ENCODE measurements around the gene IQGAP2. TPM values are rescaled to one million over a fixed set of nuclear protein-coding genes. Genes with fewer than 3 reads are reported as not detected.
"Not testable (repeated sequence)": the region's sequence is repeated elsewhere in the genome, so short reads cannot be mapped to it uniquely, and the experiment has no call there.

Gene IQGAP2
- polyA plus RNA-seq, 10 donors, result 9.9 to 28.4 (median 14.7) TPM

DNA sequence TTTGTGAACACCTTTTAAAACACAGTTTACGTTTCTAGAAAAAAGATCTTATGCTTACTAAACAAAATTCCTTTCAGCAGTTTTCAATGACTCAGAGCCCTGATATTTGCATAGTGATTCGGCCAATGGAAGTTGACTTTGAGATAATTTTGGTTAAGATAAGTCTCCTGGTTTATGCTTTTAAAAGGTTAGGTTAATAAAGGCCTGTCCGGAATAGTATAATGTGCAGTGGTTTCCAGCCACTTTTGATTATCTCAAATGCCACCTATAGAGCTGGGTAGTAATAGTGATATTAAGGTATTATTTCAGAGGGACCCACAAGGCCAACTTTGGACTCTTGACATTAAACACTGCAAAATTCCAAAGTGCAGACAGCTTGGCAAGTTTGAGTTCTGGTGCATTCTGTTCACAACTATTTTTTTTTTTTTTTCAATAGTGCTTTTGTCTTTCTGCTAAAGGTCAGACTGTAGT, 134.0 kb downstream of the IQGAP2 start:
- no peak for DNase-seq

- DNase-seq, result no peak
Measured at GRCh38 chr5:76542241-76542640, 139.2 kb downstream of the IQGAP2 start.

GRCh38 chr5:76542887-76543690, 140.0 kb downstream of the IQGAP2 start:
- peak in 1 of 3 donors; percentile 34 for DNase-seq

GRCh38 chr5:76544268-76544926, 141.3 kb downstream of the IQGAP2 start:
- peak in 2 of 3 donors; percentile 56 to 78 for DNase-seq

GRCh38 chr5:76545184-76545583, 142.1 kb downstream of the IQGAP2 start:
- DNase-seq, result no peak

DNA sequence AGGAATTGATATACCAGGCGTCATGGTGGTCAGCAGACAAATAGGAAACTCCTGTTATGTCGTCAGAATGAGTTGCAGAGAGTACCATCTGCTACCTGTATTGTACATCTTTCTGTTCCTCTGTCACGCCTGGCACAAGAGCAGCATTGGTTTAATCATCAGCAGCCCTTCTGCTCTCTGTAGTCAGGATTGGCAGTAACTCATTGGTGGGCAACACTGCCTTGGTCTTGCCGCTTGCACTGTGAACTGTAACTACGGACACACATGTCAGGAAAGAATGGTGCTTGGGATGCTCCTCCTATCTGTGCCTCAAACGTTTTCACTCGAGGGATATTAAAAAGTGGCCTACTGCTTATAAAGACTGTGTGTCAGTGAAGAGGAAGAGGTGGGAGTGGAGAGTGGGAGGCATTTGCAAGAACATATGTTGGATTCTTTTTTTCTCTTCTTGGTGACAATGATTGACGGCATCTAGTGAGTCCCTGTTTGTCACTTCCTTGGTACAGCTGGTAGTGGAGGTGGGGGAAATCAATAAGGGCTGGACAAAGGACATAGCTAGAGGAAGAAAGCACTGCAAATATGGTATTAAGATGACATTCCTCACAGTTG, 143.5 kb downstream of the IQGAP2 start:
- DNase-seq, result no peak

DNA sequence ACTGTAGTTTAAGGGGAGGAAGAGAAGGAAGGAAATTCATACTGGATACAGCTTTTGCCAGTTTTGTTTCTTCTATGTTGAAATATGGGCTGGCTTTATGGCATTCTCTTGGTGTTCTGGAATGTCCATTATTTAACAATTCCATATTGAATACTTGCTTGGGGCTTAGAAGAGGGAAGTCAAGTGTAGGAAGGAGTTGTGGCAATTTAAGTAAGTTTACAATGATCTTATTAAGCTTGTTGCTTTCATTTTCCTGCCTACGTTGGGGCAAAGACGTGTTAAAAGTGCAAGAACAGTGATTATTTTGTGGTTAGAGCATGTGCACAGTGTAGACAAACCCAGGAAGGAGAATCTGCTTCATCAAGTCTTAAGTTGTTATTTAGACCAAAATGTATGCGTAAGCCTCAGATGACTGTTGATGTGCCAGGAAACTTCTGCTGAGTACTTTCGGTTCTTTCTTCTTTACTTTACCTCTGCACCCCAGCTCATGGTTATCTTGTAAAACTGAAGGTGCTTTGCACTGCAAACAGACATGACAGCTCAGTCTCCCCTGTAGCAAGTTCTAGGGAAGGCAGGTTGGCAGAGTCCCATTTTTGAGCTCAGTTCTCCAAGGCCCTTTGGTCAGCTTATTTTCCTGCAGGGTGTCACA, 144.3 kb downstream of the IQGAP2 start:
- DNase-seq, result peak in 2 of 3 donors; percentile 47 to 71

GRCh38 chr5:76547891-76548524, 144.9 kb downstream of the IQGAP2 start:
- no peak for DNase-seq

DNA sequence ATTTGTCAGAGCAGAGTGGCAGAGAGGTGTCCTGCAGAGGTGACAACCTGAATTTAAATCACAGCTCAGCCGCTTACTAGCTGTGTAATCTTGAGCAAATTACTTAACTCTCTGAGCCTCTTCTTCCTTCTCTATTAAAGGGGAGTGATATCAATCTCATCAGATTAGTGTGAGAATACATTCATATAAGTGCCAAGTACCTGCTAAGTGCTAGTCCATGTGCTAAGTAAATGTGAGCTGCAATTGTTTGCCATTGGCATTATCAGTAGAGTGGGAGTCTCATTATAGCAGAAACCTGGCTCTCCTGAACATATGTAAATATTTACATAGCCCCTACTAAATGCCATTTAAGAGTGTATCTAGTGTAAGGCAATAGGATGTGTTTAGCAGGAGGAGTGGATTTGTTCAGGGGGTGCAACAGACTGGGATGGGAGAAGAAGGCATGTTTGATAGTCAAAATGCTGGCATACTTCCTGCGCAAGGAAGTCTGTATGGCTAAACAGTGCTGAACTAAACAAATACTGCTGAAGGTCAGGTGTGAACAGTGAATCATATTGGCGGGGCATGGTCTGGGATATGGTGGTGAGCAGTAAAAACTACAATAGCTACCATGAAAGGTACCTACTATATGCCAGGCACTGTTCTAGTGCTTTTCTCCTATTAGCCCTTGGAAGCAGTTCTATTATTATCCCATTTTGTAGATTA, 145.6 kb downstream of the IQGAP2 start:
- no peak for DNase-seq

GRCh38 chr5:76550881-76551280, 147.8 kb downstream of the IQGAP2 start:
- DNase-seq, result not testable (repeated sequence)

DNA sequence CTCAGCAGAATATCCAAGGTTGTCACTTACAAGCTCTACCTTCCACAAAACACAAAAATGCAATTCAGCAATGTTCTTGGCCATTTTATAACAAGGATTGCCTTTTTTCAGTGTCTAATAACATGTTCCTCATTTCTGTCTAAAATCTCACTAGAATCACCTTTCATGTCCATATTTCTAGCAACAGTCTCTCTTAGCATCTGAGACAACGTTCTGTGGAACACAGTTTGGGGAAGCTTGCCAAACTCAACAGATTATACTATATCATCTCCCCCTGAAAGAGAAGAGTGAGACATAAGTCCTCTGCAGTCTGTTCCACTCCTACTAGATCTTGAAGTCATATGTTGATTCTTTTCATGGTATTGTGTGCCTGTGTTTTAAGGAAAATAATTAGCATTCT, 149.5 kb downstream of the IQGAP2 start:
- DNase-seq, result no peak

DNA sequence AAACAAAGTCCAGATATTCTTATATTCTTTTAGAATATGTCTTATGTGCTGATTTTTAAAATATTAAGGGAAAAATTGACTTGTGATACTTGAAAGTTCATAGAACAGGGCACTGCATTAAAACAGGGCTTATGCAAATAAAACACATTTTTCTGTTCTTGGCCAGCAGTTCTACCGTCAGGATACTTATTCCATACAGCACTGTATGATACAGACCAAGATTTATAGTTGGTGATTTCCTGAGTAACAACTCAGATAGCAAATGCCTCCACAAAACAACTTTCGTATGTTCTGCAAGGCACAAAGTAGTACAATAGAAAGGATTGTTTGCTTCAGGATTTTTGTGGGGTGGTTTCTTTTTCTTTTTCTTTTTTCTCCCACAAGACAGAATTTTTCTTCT, 150.2 kb downstream of the IQGAP2 start:
- no peak for DNase-seq

DNA sequence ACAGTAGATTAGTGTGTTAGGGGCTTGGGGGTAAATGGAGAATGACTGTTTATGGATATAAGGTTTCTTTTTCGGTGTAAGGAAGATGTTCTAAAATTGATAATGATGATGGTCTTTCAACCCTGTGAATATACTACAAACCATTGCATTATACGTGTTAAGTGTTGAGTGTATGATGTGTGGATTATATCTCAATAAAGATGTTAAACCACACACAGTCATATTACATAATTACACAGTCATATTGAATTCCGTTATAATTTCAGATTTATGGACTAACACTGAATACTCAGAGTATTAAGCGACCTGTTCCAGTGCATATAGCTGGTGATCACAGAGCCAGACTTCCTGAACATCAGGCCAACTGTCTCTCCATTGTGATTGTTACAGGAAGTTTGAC, 152.0 kb downstream of the IQGAP2 start:
- DNase-seq, result no peak

DNA sequence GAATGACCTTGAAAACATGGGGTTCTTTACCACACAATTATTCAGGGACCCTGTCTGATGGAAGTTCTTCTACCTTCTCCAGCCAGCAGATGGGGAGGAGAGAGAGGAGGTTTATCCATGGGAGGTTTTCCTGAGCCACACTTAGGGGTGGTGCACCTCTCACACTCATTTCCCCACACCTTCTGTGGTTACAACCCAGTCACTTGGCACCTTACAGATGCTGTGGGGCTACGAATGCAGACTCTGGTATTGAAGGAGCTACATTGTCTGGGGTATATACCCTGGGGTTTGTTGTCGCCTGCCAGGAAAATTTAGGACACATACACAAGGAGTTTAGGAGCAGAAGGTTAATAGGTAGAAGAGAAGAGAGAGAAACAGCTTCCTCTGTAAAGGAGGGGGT, 152.6 kb downstream of the IQGAP2 start:
- DNase-seq, result no peak

GRCh38 chr5:76556511-76557221, 153.6 kb downstream of the IQGAP2 start:
- DNase-seq, result no peak

- peak in 1 of 3 donors; percentile 25 for DNase-seq
Measured at GRCh38 chr5:76560952-76561891, 158.1 kb downstream of the IQGAP2 start.

- no peak for DNase-seq
Measured at GRCh38 chr5:76561959-76562358, 158.9 kb downstream of the IQGAP2 start.

DNA sequence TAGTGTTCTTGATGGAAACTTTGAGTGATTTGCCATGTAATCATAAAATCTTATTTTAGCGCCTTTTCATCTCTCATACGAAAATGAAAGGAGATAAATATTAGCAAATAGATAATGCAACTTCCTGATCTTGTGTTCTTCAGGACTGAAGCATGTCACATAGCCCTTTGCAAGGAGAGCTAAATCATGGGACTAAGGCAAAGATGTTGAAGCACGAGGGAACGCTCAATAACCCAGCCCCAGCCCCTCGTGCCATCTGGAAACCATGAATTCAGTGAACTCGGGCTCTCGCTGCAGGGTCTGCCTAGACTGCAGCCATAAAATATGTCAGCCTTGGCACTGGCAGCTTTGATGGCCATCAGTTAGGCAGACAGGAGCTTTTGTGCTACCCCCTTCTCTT, 161.9 kb downstream of the IQGAP2 start:
- no peak for DNase-seq

DNA sequence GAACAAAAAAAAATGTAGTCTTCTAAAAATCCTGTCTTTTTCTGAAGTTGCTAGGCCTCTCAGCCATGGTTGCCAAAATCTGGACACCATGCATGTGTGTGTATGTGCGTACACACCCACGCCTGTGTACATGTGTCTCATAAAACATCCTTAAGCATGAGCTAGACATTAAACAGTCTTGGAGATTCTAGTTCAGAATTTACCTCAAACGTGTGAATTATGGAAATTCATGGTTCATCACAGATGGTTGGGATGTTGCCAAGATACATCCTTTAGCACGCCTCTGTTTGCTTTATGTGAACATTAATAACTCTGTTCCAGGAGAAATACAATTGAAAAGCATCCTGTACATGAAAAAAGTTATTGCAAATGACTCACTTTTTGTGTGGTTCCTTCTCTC, 167.1 kb downstream of the IQGAP2 start:
- DNase-seq, result peak in 1 of 3 donors; percentile 25

All from muscle of back (tissue), 11 donors.